ENCODE results near the gene ADGRG3. TPM values are rescaled to one million over a fixed set of nuclear protein-coding genes. Genes with fewer than 3 reads are reported as not detected.

Gene ADGRG3
- total and polyA plus RNA-seq, 2 of the 13 experiments (the other 11 are each of a cell fraction or from before 2014, with no cell fraction given), result 2.7 to 11.8 TPM

DNA sequence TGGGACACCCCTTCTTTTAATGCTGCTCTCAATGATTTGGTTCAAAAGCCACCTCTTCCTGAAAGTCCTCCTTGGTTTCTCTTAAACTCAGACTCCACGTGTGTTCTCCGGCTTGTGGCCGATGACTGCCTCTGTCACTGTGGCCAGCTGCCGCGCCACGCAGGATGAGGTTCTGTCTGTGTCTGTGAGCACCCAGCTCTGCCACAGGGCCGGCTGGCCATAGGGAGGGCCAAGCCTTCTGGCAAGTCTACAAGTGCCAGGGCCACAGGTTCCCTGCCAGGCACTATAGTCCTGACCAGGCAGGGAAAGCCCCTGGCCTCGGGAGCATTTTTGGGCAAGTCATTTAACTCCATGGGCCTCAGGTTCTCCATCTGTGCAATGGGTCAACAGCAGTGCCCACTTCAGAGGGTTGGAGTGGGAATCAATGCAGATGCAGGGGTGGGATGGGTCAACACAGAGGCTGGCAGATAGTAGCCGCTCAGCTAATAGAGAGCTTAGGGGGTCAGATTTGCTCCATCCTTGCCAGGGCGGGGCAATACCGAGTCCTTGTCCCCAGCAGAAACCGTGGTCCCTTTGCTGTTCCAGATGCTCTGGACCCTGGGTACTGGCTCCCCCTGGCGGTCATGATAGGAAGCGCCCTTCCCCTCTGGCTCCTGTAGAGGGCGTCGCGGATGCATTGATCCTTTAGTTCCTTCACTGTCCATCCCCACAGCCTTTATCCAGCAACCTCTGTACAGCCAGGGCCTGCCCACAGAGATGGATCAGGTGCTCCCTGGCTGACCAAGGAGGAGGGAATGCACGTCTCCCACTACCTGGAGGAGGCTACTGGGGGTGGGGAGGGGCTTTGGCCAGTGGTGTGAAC, 19.3 kb upstream of the ADGRG3 start (continued):
- no peak for TF ChIP-seq ZNF558 (CRISPR knock-in tag; IDR thresholded peaks at IDR 0.05; ENCODE audit: borderline replicate concordance)
- TF ChIP-seq ZNF564 (CRISPR knock-in tag; IDR thresholded peaks at IDR 0.05), result no peak
- no peak for TF ChIP-seq ZSCAN12 (CRISPR knock-in tag; IDR thresholded peaks at IDR 0.05)
- TF ChIP-seq TOPORS (CRISPR knock-in tag; IDR thresholded peaks at IDR 0.05), result peak; percentile 76; the same call in 1 of the 2 replicates
- no peak for TF ChIP-seq CENPX (CRISPR knock-in tag; IDR thresholded peaks at IDR 0.05)
- TF ChIP-seq FOXA1 (IDR thresholded peaks at IDR 0.05), result no peak
- peak; percentile 13; the same call in 1 of the 2 replicates for TF ChIP-seq FOXA1 (CRISPR knock-in tag; IDR thresholded peaks at IDR 0.05)
- peak; percentile 61 for TF ChIP-seq TBL1XR1 (IDR thresholded peaks at IDR 0.05; ENCODE audit: borderline replicate concordance, low read length, partially characterized antibody)
- TF ChIP-seq TCF12 (IDR thresholded peaks at IDR 0.05), result no peak
- TF ChIP-seq TCF12 (CRISPR knock-in tag; IDR thresholded peaks at IDR 0.05), result no peak
- no peak for TF ChIP-seq XBP1 (CRISPR knock-in tag; IDR thresholded peaks at IDR 0.05)
- TF ChIP-seq MTF2 (CRISPR knock-in tag; IDR thresholded peaks at IDR 0.05; ENCODE audit: borderline replicate concordance), result no peak
- TF ChIP-seq ATAD3A (CRISPR knock-in tag; IDR thresholded peaks at IDR 0.05), result no peak
- TF ChIP-seq ZNF672 (CRISPR knock-in tag; IDR thresholded peaks at IDR 0.05), result no peak
- TF ChIP-seq ZNF616 (CRISPR knock-in tag; IDR thresholded peaks at IDR 0.05; ENCODE audit: low read depth), result no peak
- TF ChIP-seq ZNF777 (CRISPR knock-in tag; IDR thresholded peaks at IDR 0.05), result no peak
- no peak for TF ChIP-seq ZNF234 (CRISPR knock-in tag; conservative IDR thresholded peaks at IDR 0.05)
- TF ChIP-seq SOX5 (CRISPR knock-in tag; IDR thresholded peaks at IDR 0.05; ENCODE audit: borderline replicate concordance), result peak; percentile 58; the same call in 1 of the 2 replicates
- no peak for TF ChIP-seq PREB (CRISPR knock-in tag; IDR thresholded peaks at IDR 0.05)
- TF ChIP-seq, protein P1, sequence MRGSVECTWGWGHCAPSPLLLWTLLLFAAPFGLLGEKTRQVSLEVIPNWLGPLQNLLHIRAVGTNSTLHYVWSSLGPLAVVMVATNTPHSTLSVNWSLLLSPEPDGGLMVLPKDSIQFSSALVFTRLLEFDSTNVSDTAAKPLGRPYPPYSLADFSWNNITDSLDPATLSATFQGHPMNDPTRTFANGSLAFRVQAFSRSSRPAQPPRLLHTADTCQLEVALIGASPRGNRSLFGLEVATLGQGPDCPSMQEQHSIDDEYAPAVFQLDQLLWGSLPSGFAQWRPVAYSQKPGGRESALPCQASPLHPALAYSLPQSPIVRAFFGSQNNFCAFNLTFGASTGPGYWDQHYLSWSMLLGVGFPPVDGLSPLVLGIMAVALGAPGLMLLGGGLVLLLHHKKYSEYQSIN (CRISPR knock-in tag; IDR thresholded peaks at IDR 0.05; ENCODE audit: borderline replicate concordance), result no peak
- TF ChIP-seq YEATS2 (CRISPR knock-in tag; IDR thresholded peaks at IDR 0.05; ENCODE audit: borderline replicate concordance), result peak; percentile 80; the same call in 1 of the 2 replicates
- no peak for TF ChIP-seq ZNF460 (CRISPR knock-in tag; IDR thresholded peaks at IDR 0.05; ENCODE audit: borderline replicate concordance)
- TF ChIP-seq, protein P2, sequence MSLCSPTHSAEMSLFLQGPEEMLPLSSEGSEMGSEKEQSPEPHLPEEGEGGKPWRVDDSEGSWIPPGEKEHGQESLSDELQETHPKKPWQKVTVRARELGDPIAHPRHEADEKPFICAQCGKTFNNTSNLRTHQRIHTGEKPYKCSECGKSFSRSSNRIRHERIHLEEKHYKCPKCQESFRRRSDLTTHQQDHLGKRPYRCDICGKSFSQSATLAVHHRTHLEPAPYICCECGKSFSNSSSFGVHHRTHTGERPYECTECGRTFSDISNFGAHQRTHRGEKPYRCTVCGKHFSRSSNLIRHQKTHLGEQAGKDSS (CRISPR knock-in tag; IDR thresholded peaks at IDR 0.05; ENCODE audit: borderline replicate concordance, low read depth), result no peak; the same call in 1 of the 2 replicates
- TF ChIP-seq GZF1 (CRISPR knock-in tag; IDR thresholded peaks at IDR 0.05), result no peak
- TF ChIP-seq ZNF446 (CRISPR knock-in tag; IDR thresholded peaks at IDR 0.05), result no peak
- peak; percentile 72; the same call in 1 of the 2 replicates for TF ChIP-seq PITX1 (CRISPR knock-in tag; IDR thresholded peaks at IDR 0.05)
- peak; percentile 63; the same call in 1 of the 2 replicates for TF ChIP-seq KAT7 (CRISPR knock-in tag; IDR thresholded peaks at IDR 0.05; ENCODE audit: borderline replicate concordance)
- TF ChIP-seq DNMT3B (CRISPR knock-in tag; conservative IDR thresholded peaks at IDR 0.05), result no peak
- no peak for TF ChIP-seq ZNF484 (CRISPR knock-in tag; IDR thresholded peaks at IDR 0.05; ENCODE audit: borderline replicate concordance, low read depth)
- TF ChIP-seq IKZF4 (CRISPR knock-in tag; IDR thresholded peaks at IDR 0.05; ENCODE audit: borderline replicate concordance, low read depth, not compliant biosample characterization), result peak; percentile 18

All from HepG2 (cell line).